ENCODE measurements around the gene TNK2. TPM values are rescaled to one million over a fixed set of nuclear protein-coding genes. Genes with fewer than 3 reads are reported as not detected.

TNK2 gene
- total and polyA plus RNA-seq, 2 of the 8 experiments (the other 6 are each of a cell fraction or from before 2014, with no cell fraction given) = 10.4 to 33.9 TPM

DNA sequence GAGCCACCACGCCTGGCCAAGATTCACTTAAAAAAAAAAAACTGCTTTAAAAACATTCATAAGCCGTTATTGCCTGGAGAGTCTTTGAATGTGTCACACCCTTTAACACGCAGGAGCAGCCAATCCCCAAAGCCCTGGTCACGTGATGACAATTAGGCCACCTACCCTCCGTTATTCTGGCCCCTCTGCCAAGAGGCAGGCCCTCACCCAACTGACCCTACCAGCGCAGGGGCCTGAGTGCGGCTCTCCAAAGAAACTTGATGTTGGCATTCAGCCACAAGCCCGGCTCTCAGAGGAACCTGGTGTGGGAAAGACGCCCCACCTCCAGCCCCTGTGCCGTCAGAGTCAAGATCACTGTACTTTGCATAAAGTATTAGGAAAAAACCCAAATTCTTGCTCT lies 85.1 kb downstream of the TNK2 start:
- Histone ChIP-seq H3K79me2 (ENCODE audit: control insufficient read depth in 1 of 2, insufficient read depth in 2 of 2, low read length in 2 of 2) (no peaks in the 10 kb centered on the region), H2AK5ac (ENCODE audit: low read depth, low read length) (no peak overlapping the region), H3K4me3 (ENCODE audit: extremely low read depth in 1 of 4, insufficient read depth in 2 of 4, low read depth in 3 of 4, low read length in 4 of 4) (no peak overlapping the region), H3K79me1 (ENCODE audit: low read depth, low read length) (no peaks in the 10 kb centered on the region), H2AFZ (ENCODE audit: low read length) (no peak overlapping the region), H3K23ac (ENCODE audit: insufficient read length) (no peak overlapping the region), H4K5ac (ENCODE audit: insufficient read length, low read depth, low read length) (no peak overlapping the region), H3K23me2 (ENCODE audit: low read depth, low read length) (no peaks in the 10 kb centered on the region), H3K56ac (replicated peaks; ENCODE audit: insufficient read length, low read depth, low read length) (no peak overlapping the region), H3K9ac (replicated peaks in 1 of 4; ENCODE audit: extremely low read depth in 1 of 4, low read depth in 3 of 4, low read length in 3 of 4) (no peak overlapping the region), H3K18ac (ENCODE audit: extremely low read depth, low read length) (no peak overlapping the region), H2BK20ac (ENCODE audit: low read length) (no peak overlapping the region), H3K4ac (replicated peaks; ENCODE audit: insufficient read length, low read depth, low read length) (no peak overlapping the region), H4K8ac (ENCODE audit: extremely low read depth, insufficient read depth, low read length) (no peak overlapping the region), H4K20me1 (replicated peaks in 1 of 2; ENCODE audit: control insufficient read depth in 1 of 2, insufficient read depth in 2 of 2, low read length in 2 of 2) (no peaks in the 10 kb centered on the region), H3K36me3 (ENCODE audit: control insufficient read depth in 2 of 4, insufficient read depth in 4 of 4, low read length in 3 of 4) (no peaks in the 10 kb centered on the region), H4K91ac (replicated peaks; ENCODE audit: insufficient read length, low read length) (no peak overlapping the region), H2BK12ac (ENCODE audit: low read depth, low read length) (no peak overlapping the region), H3K27ac (ENCODE audit: low read depth, low read length) (no peak overlapping the region), H3K4me1 (replicated peaks in 1 of 4; ENCODE audit: control insufficient read depth in 3 of 4, insufficient read depth in 4 of 4, low read length in 3 of 4) (no peaks in the 10 kb centered on the region; a peak in 1 of 7 replicates), H3K4me2 (ENCODE audit: insufficient read depth in 1 of 2, low read depth in 2 of 2, low read length in 2 of 2) (no peak overlapping the region), H3K27me3 (replicated peaks in 1 of 4; ENCODE audit: control insufficient read depth in 3 of 4, extremely low read depth in 1 of 4, insufficient read depth in 3 of 4, low read length in 3 of 4) (no peaks in the 10 kb centered on the region), H2BK120ac (replicated peaks; ENCODE audit: low read depth, low read length) (no peak overlapping the region), H2BK15ac (ENCODE audit: low read length) (no peak overlapping the region), H2BK5ac (ENCODE audit: low read depth, low read length) (no peak overlapping the region), H3K9me3 (ENCODE audit: insufficient read depth in 2 of 2, low read depth in 1 of 2, low read length in 1 of 2) (no peaks in the 10 kb centered on the region), H3K14ac (ENCODE audit: insufficient read length) (no peak overlapping the region)
- CTCF ChIA-PET (ENCODE audit: partially characterized antibody) = interaction anchor here (1.1 to 2.8 kb wide), 3 partner anchors 22 to 71 kb away, joined by 3 to 18 read pairs (median 3); no protein-coding TSS in a partner anchor
- FAIRE-seq (no peak), DNase-seq (ENCODE audit: low read depth in 1 of 2, low spot score in 2 of 2) (no peak)
- WGBS, 2 experiments (ENCODE audit: extremely low coverage in 1 of 2, insufficient coverage in 1 of 2, insufficient read length in 1 of 2, insufficient replicate concordance in 2 of 2, low coverage in 1 of 2, low lambda C conversion rate in 2 of 2, missing lambda C conversion rate in 1 of 2) = 81% methylated on average over 10 of the region's 10 CpGs; no CpG with 5 or more reads in 1 of the 2 experiments
- POLR2A ChIA-PET (ENCODE audit: partially characterized antibody) = interaction anchor here (1.3 kb wide), 1 partner anchor 75 kb away, joined by 4 read pairs; no protein-coding TSS in a partner anchor
- TF ChIP-seq SIX5 (IDR thresholded peaks at IDR 0.05; ENCODE audit: low read depth, low read length) = no peak
- TF ChIP-seq CREB1 (IDR thresholded peaks at IDR 0.05) = no peak
- no peak for TF ChIP-seq JUN (IDR thresholded peaks at IDR 0.05; ENCODE audit: low read depth, low read length)
- TF ChIP-seq SUZ12 (IDR thresholded peaks at IDR 0.05; ENCODE audit: low read length) = no peak
- no peak for TF ChIP-seq TAF1 (IDR thresholded peaks at IDR 0.05; ENCODE audit: low read depth, low read length)
- TF ChIP-seq, protein P1, sequence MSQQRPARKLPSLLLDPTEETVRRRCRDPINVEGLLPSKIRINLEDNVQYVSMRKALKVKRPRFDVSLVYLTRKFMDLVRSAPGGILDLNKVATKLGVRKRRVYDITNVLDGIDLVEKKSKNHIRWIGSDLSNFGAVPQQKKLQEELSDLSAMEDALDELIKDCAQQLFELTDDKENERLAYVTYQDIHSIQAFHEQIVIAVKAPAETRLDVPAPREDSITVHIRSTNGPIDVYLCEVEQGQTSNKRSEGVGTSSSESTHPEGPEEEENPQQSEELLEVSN (IDR thresholded peaks at IDR 0.05) = no peak
- TF ChIP-seq BACH1 (IDR thresholded peaks at IDR 0.05; ENCODE audit: low read length) = no peak
- no peak for TF ChIP-seq RFX5 (IDR thresholded peaks at IDR 0.05; ENCODE audit: borderline replicate concordance, low read depth, low read length)
- no peak for TF ChIP-seq SP1 (IDR thresholded peaks at IDR 0.05; ENCODE audit: low read depth, low read length)
